Measurements from ENCODE around the gene PLPP2.

DNA sequence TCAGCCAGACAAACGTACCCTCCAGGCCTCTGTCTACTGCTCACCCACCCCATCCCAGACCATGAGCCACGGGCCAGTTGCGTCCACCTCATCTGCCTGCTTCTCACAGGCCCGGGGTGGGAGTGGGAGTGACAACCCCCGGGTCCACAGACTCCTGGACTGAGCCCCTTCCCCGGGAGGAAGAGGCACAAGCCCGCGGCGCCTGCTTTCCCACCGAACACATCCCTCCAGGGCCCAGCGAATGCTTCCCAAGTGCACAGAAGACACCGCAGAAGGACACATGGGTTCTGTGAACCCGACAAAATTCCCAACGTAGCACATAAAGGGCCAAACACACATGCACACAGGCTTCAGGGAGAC is 18.0 kb upstream of the PLPP2 start:
- TF ChIP-seq, protein P1, sequence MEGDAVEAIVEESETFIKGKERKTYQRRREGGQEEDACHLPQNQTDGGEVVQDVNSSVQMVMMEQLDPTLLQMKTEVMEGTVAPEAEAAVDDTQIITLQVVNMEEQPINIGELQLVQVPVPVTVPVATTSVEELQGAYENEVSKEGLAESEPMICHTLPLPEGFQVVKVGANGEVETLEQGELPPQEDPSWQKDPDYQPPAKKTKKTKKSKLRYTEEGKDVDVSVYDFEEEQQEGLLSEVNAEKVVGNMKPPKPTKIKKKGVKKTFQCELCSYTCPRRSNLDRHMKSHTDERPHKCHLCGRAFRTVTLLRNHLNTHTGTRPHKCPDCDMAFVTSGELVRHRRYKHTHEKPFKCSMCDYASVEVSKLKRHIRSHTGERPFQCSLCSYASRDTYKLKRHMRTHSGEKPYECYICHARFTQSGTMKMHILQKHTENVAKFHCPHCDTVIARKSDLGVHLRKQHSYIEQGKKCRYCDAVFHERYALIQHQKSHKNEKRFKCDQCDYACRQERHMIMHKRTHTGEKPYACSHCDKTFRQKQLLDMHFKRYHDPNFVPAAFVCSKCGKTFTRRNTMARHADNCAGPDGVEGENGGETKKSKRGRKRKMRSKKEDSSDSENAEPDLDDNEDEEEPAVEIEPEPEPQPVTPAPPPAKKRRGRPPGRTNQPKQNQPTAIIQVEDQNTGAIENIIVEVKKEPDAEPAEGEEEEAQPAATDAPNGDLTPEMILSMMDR (conservative IDR thresholded peaks at IDR 0.05; ENCODE audit: low read depth, low read length), result no peak
- TF ChIP-seq EZH2phosphoT487 (IDR thresholded peaks at IDR 0.05; ENCODE audit: borderline replicate concordance, low read length), result no peak
- no peak for TF ChIP-seq EZH2 (IDR thresholded peaks at IDR 0.05; ENCODE audit: low read length, unreplicated experiment)

Measured in PC-3 (cell line).